WTC11 (cell line): ENCODE measurements around the gene LRRC63. TPM values are rescaled to one million over a fixed set of nuclear protein-coding genes. Genes with fewer than 3 reads are reported as not detected.

Experiments used
- ATAC-seq: fragments of 200-7000 bp; cut with Tn5 transposase; 2 replicates; pipeline ENCODE4 v1.10.0; 2021; ENCODE audit warnings: mild to moderate bottlenecking, moderate library complexity
- CTCF ChIA-PET: fragments of 300-600 bp; sonication (Branson Sonifier 250); formaldehyde crosslinking; loops from one replicate; lab custom pipeline; 2021; ENCODE audit warnings: antibody characterized with exemption; lab: Charles Lee
- POLR2A ChIA-PET: fragments of 350-600 bp; sonication (Branson Sonifier 250); formaldehyde crosslinking; loops from one replicate; lab custom pipeline; 2021; ENCODE audit warnings: antibody characterized with exemption; lab: Charles Lee
- DNase-seq: peaks from one replicate; pipeline ENCODE4 v3.0.0; 2021; ENCODE audit warnings: low spot score
- H3K27ac Mint-ChIP-seq: 2 replicates; pipeline ENCODE4 v1.8.0; 2021; ENCODE audit warnings: mixed read lengths
- H3K27me3 Mint-ChIP-seq: 2 replicates; pipeline ENCODE4 v1.8.0; 2021; ENCODE audit warnings: low read depth, mild to moderate bottlenecking, moderate library complexity, mixed read lengths
- H3K36me3 Mint-ChIP-seq: 2 replicates; pipeline ENCODE4 v1.8.0; 2021; ENCODE audit warnings: mixed read lengths
- H3K4me1 Mint-ChIP-seq: 2 replicates; pipeline ENCODE4 v1.8.0; 2022; ENCODE audit warnings: mixed read lengths
- H3K4me3 Mint-ChIP-seq: 2 replicates; pipeline ENCODE4 v1.8.0; 2021; ENCODE audit warnings: mild to moderate bottlenecking, moderate library complexity, mixed read lengths
- H3K9me3 Mint-ChIP-seq: 2 replicates; pipeline ENCODE4 v1.8.0; 2021; ENCODE audit warnings: mixed read lengths
- ARID4B ChIP-seq: sonication (generic); formaldehyde crosslinking; IDR thresholded peaks from 2 replicates; pipeline ENCODE4 v1.8.0; 2023; ENCODE audit warnings: missing genetic modification reagents, mild to moderate bottlenecking, borderline replicate concordance
- E2F1 ChIP-seq: sonication (generic); formaldehyde crosslinking; IDR thresholded peaks from 2 replicates; pipeline ENCODE4 v1.8.0; 2022; ENCODE audit warnings: mild to moderate bottlenecking, missing genetic modification reagents
- E2F5 ChIP-seq: sonication (generic); formaldehyde crosslinking; IDR thresholded peaks from 2 replicates; pipeline ENCODE4 v1.8.1; 2022; ENCODE audit warnings: mild to moderate bottlenecking, moderate library complexity, missing genetic modification reagents
- ERG ChIP-seq: fragments of 250-450 bp; sonication (Bioruptor Pico); IDR thresholded peaks from 2 replicates; pipeline ENCODE4 v1.8.0; 2021; ENCODE audit warnings: mild to moderate bottlenecking
- MLX ChIP-seq: sonication (generic); formaldehyde crosslinking; IDR thresholded peaks from 2 replicates; pipeline ENCODE4 v1.8.1; 2023; ENCODE audit warnings: mild to moderate bottlenecking, missing genetic modification reagents, moderate library complexity
- NFATC4 ChIP-seq: fragments of 250-450 bp; sonication (Bioruptor Pico); IDR thresholded peaks from 2 replicates; pipeline ENCODE4 v1.9.0; 2021; ENCODE audit warnings: mild to moderate bottlenecking
- NR3C1 ChIP-seq: sonication (generic); formaldehyde crosslinking; conservative IDR thresholded peaks from 2 replicates; pipeline ENCODE4 v1.8.1; 2023; ENCODE audit warnings: low read depth, mild to moderate bottlenecking, missing genetic modification reagents
- PREB ChIP-seq: sonication (generic); formaldehyde crosslinking; IDR thresholded peaks from 2 replicates; pipeline ENCODE4 v1.8.1; 2022; ENCODE audit warnings: mild to moderate bottlenecking, missing genetic modification reagents, moderate library complexity, borderline replicate concordance
- STAT6 ChIP-seq: sonication (generic); formaldehyde crosslinking; conservative IDR thresholded peaks from 2 replicates; pipeline ENCODE4 v1.8.1; 2023; ENCODE audit warnings: mild to moderate bottlenecking, low read depth, missing genetic modification reagents, moderate library complexity
- TCF7 ChIP-seq: sonication (generic); formaldehyde crosslinking; IDR thresholded peaks from 2 replicates; pipeline ENCODE4 v1.8.0; 2022; ENCODE audit warnings: mild to moderate bottlenecking, low read depth, missing genetic modification reagents, moderate library complexity
- USF2 ChIP-seq: sonication (generic); formaldehyde crosslinking; IDR thresholded peaks from 2 replicates; pipeline ENCODE4 v1.8.1; 2023; ENCODE audit warnings: mild to moderate bottlenecking, missing genetic modification reagents, moderate library complexity
- ZNF281 ChIP-seq: sonication (generic); formaldehyde crosslinking; IDR thresholded peaks from 2 replicates; pipeline ENCODE4 v1.8.0; 2023; ENCODE audit warnings: mild to moderate bottlenecking, missing genetic modification reagents
- ZNF425 ChIP-seq: fragments of 250-450 bp; sonication (Bioruptor Pico); conservative IDR thresholded peaks from 2 replicates; pipeline ENCODE4 v1.9.0; 2021; ENCODE audit warnings: mild to moderate bottlenecking
- ZSCAN18 ChIP-seq: fragments of 250-450 bp; sonication (Bioruptor Pico); IDR thresholded peaks from 2 replicates; pipeline ENCODE4 v2.1.2; 2022; ENCODE audit warnings: mild to moderate bottlenecking, moderate library complexity
- total RNA-seq: library from RNA; stranded (reverse); gene quantifications from 3 replicates; pipeline ENCODE4 v1.2.3, GENCODE V29; 2021

Gene LRRC63
- total RNA-seq, 1 experiment from 2014 or later: not detected

- ATAC-seq: no peak
- no peaks in the 10 kb centered on the region for H3K9me3 Mint-ChIP-seq
- no peak overlapping the region for H3K27ac Mint-ChIP-seq
- no peak overlapping the region for H3K4me3 Mint-ChIP-seq
- H3K4me1 Mint-ChIP-seq: no peaks in the 10 kb centered on the region
- no peaks in the 10 kb centered on the region for H3K36me3 Mint-ChIP-seq
- CTCF ChIA-PET: no interaction called here
- no peak for DNase-seq
- H3K27me3 Mint-ChIP-seq: no peaks in the 10 kb centered on the region
- POLR2A ChIA-PET: no interaction called here
- TF ChIP-seq PREB (CRISPR knock-in tag) (no peak), ZSCAN18 (CRISPR knock-in tag) (no peak), E2F5 (CRISPR knock-in tag) (no peak), ZNF281 (CRISPR knock-in tag) (no peak), MLX (CRISPR knock-in tag) (no peak), NFATC4 (no peak), TCF7 (CRISPR knock-in tag) (no peak), USF2 (no peak), ARID4B (CRISPR knock-in tag) (no peak), NR3C1 (no peak), ERG (CRISPR knock-in tag) (no peak), ZNF425 (CRISPR knock-in tag) (no peak), E2F1 (CRISPR knock-in tag) (no peak), STAT6 (CRISPR knock-in tag) (no peak)
Observed at GRCh38 chr13:46197299-46198048, 14.3 kb upstream of the LRRC63 start.
